H9 (cell line): ENCODE data around the gene CYP2C18. TPM values are rescaled to one million over a fixed set of nuclear protein-coding genes. Genes with fewer than 3 reads are reported as not detected.

Experiments used
- DNase-seq: peaks from one replicate; pipeline ENCODE4 v3.0.0-alpha.2; 2017
- H2AFZ ChIP-seq: one replicate; pipeline ENCODE4 v1.6.1; 2013; ENCODE audit warnings: mild to moderate bottlenecking, low read length, control low read depth, moderate library complexity
- H2AK5ac ChIP-seq: 2 replicates; pipeline ENCODE4 v1.6.1; 2013; ENCODE audit warnings: low read length, control low read depth, mixed read lengths; ENCODE audit not compliant: insufficient read length
- H2BK120ac ChIP-seq: one replicate; pipeline ENCODE4 v1.6.1; 2013; ENCODE audit warnings: low read depth, mild to moderate bottlenecking, low read length, control low read depth, inconsistent platforms; ENCODE audit not compliant: poor library complexity, severe bottlenecking
- H2BK12ac ChIP-seq: 2 replicates; pipeline ENCODE4 v1.6.1; 2013; ENCODE audit warnings: low read length, control low read depth, mixed read lengths, low read depth; ENCODE audit not compliant: insufficient read length
- H2BK15ac ChIP-seq: 2 replicates; pipeline ENCODE4 v1.6.1; 2013; ENCODE audit warnings: low read depth, low read length, control low read depth
- H2BK20ac ChIP-seq: one replicate; pipeline ENCODE4 v1.6.1; 2013; ENCODE audit warnings: low read depth, mild to moderate bottlenecking, low read length, control low read depth, inconsistent platforms; ENCODE audit not compliant: poor library complexity, severe bottlenecking
- H2BK5ac ChIP-seq: 2 replicates; pipeline ENCODE4 v1.6.1; 2013; ENCODE audit warnings: low read length, control low read depth, mixed read lengths; ENCODE audit not compliant: insufficient read length
- H3K14ac ChIP-seq: 2 replicates; pipeline ENCODE4 v1.6.1; 2013; ENCODE audit warnings: low read length, control low read depth; ENCODE audit not compliant: insufficient read depth
- H3K18ac ChIP-seq: 2 replicates; pipeline ENCODE4 v1.6.1; 2013; ENCODE audit warnings: low read depth, mild to moderate bottlenecking, mixed read lengths, low read length, control low read depth; ENCODE audit not compliant: insufficient read length
- H3K23ac ChIP-seq: 2 replicates; pipeline ENCODE4 v1.6.1; 2013; ENCODE audit warnings: low read length, control low read depth, mixed read lengths, low read depth; ENCODE audit not compliant: insufficient read length
- H3K23me2 ChIP-seq: 2 replicates; pipeline ENCODE4 v1.6.1; 2013; ENCODE audit warnings: low read depth, mild to moderate bottlenecking, mixed read lengths, low read length, control low read depth; ENCODE audit not compliant: insufficient read length, poor library complexity, severe bottlenecking
- H3K27ac ChIP-seq: 2 replicates; pipeline ENCODE4 v1.5.1; 2013; ENCODE audit warnings: low read length, control low read depth, mixed read lengths, low read depth; ENCODE audit not compliant: insufficient read length
- H3K27me3 ChIP-seq: 2 replicates; pipeline ENCODE4 v1.6.1; 2013; ENCODE audit warnings: low read length, control low read depth, inconsistent platforms; ENCODE audit not compliant: insufficient read depth
- H3K4ac ChIP-seq: 2 replicates; pipeline ENCODE4 v1.6.1; 2013; ENCODE audit warnings: low read depth, mild to moderate bottlenecking, control low read depth, inconsistent platforms, low read length, moderate library complexity
- H3K4me1 ChIP-seq: 2 replicates; pipeline ENCODE4 v1.6.1; 2013; ENCODE audit warnings: low read length, control low read depth, inconsistent platforms; ENCODE audit not compliant: insufficient read depth
- H3K4me2 ChIP-seq: 2 replicates; pipeline ENCODE4 v1.6.1; 2013; ENCODE audit warnings: low read length, control low read depth, mixed read lengths; ENCODE audit not compliant: insufficient read length, insufficient read depth
- H3K56ac ChIP-seq: 2 replicates; pipeline ENCODE4 v1.6.1; 2013; ENCODE audit warnings: low read depth, mild to moderate bottlenecking, mixed read lengths, low read length, control low read depth; ENCODE audit not compliant: insufficient read length
- H3K79me1 ChIP-seq: 2 replicates; pipeline ENCODE4 v1.6.1; 2013; ENCODE audit warnings: low read depth, mild to moderate bottlenecking, moderate library complexity, low read length, control low read depth, inconsistent platforms; ENCODE audit not compliant: insufficient read depth, poor library complexity, severe bottlenecking
- H3K79me2 ChIP-seq: 2 replicates; pipeline ENCODE4 v1.6.1; 2013; ENCODE audit warnings: low read length, control low read depth, inconsistent platforms; ENCODE audit not compliant: insufficient read depth
- H3K9ac ChIP-seq: 2 replicates; pipeline ENCODE4 v1.6.1; 2013; ENCODE audit warnings: low read length, control low read depth, mixed read lengths; ENCODE audit not compliant: insufficient read length; ENCODE audit errors: extremely low read depth
- H3K9me3 ChIP-seq: one replicate; pipeline ENCODE4 v1.6.1; 2013; ENCODE audit warnings: low read depth, low read length, inconsistent platforms; ENCODE audit not compliant: control insufficient read depth
- H3T11ph ChIP-seq: one replicate; pipeline ENCODE4 v1.6.1; 2013; ENCODE audit warnings: mild to moderate bottlenecking, low read length, control low read depth, inconsistent platforms
- H4K20me1 ChIP-seq: one replicate; pipeline ENCODE4 v1.6.1; 2013; ENCODE audit not compliant: control insufficient read depth, insufficient read length, insufficient read depth
- H4K5ac ChIP-seq: 2 replicates; pipeline ENCODE4 v1.6.1; 2013; ENCODE audit warnings: low read depth, mild to moderate bottlenecking, mixed read lengths, low read length, control low read depth; ENCODE audit not compliant: insufficient read length
- H4K8ac ChIP-seq: replicated peaks from 2 replicates; pipeline ENCODE4 v1.6.1; 2013; ENCODE audit warnings: low read length, control low read depth, mixed read lengths, low read depth; ENCODE audit not compliant: insufficient read length
- H4K91ac ChIP-seq: 2 replicates; pipeline ENCODE4 v1.6.1; 2013; ENCODE audit warnings: low read depth, mild to moderate bottlenecking, moderate library complexity, mixed read lengths, low read length, control low read depth; ENCODE audit not compliant: insufficient read length
- H3K27ac Mint-ChIP-seq, 3 experiments: 2 replicates in 2 of 3; 3 replicates in 1 of 3; pipeline ENCODE4 v1.8.0; 2020 to 2021; ENCODE audit warnings: mixed read lengths in 3 of 3, mild to moderate bottlenecking in 1 of 3, moderate library complexity in 1 of 3
- H3K27me3 Mint-ChIP-seq: 2 replicates; pipeline ENCODE4 v1.8.0; 2021; ENCODE audit warnings: low read depth, mild to moderate bottlenecking, moderate library complexity, mixed read lengths
- H3K36me3 Mint-ChIP-seq, 3 experiments: 2 replicates in 2 of 3; 3 replicates in 1 of 3; pipeline ENCODE4 v1.8.0; 2020 to 2021; ENCODE audit warnings: low read depth in 3 of 3, mixed read lengths in 3 of 3; ENCODE audit not compliant: insufficient read depth in 1 of 3
- H3K4me1 Mint-ChIP-seq, 2 experiments: 2 replicates each; pipeline ENCODE4 v1.8.0; 2020; ENCODE audit warnings: mixed read lengths in 2 of 2
- H3K4me3 Mint-ChIP-seq, 2 experiments: 2 replicates in 1 of 2; 3 replicates in 1 of 2; pipeline ENCODE4 v1.8.0; 2020 to 2021; ENCODE audit warnings: mild to moderate bottlenecking in 2 of 2, mixed read lengths in 2 of 2, moderate library complexity in 1 of 2
- H3K9me3 Mint-ChIP-seq, 2 experiments: 2 replicates in 1 of 2; 3 replicates in 1 of 2; pipeline ENCODE4 v1.8.0; 2020; ENCODE audit warnings: mild to moderate bottlenecking in 2 of 2, mixed read lengths in 2 of 2, moderate library complexity in 1 of 2
- WGBS: extraction: QIAGEN DNeasy Blood & Tissue Kit; methylation state at CpG from one replicate; pipeline ENCODE4 v1.1.7; 2013; ENCODE audit warnings: missing lambda C conversion rate, low lambda C conversion rate, mixed read lengths; ENCODE audit not compliant: insufficient read length; ENCODE audit errors: extremely low coverage; 5-methylcytosine and 5-hydroxymethylcytosine counted together
- total RNA-seq: library from RNA; stranded (reverse); gene quantifications from 2 replicates; pipeline ENCODE4 v1.2.1, GENCODE V29; 2021
- TF ChIP-seq, protein P1 (sequence below): fragments of 200-600 bp; sonication (generic); conservative IDR thresholded peaks from 3 replicates; pipeline ENCODE4 v1.8.0; 2021; ENCODE audit warnings: antibody characterized with exemption, mild to moderate bottlenecking

Gene CYP2C18
- total RNA-seq, 1 experiment from 2014 or later: 0.09 TPM

GRCh38 chr10:94678475-94678874 is 5.1 kb upstream of the CYP2C18 start:
- TF ChIP-seq, protein P1, sequence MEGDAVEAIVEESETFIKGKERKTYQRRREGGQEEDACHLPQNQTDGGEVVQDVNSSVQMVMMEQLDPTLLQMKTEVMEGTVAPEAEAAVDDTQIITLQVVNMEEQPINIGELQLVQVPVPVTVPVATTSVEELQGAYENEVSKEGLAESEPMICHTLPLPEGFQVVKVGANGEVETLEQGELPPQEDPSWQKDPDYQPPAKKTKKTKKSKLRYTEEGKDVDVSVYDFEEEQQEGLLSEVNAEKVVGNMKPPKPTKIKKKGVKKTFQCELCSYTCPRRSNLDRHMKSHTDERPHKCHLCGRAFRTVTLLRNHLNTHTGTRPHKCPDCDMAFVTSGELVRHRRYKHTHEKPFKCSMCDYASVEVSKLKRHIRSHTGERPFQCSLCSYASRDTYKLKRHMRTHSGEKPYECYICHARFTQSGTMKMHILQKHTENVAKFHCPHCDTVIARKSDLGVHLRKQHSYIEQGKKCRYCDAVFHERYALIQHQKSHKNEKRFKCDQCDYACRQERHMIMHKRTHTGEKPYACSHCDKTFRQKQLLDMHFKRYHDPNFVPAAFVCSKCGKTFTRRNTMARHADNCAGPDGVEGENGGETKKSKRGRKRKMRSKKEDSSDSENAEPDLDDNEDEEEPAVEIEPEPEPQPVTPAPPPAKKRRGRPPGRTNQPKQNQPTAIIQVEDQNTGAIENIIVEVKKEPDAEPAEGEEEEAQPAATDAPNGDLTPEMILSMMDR: no peak
- H3K27me3 Mint-ChIP-seq: no peaks in the 10 kb centered on the region
- Histone ChIP-seq H3K23ac (no peak overlapping the region), H3K4me2 (no peak overlapping the region), H3K27me3 (no peaks in the 10 kb centered on the region), H2BK12ac (no peak overlapping the region), H3K79me1 (no peaks in the 10 kb centered on the region), H2BK5ac (no peak overlapping the region), H4K20me1 (no peaks in the 10 kb centered on the region), H4K5ac (no peak overlapping the region), H2AK5ac (no peak overlapping the region), H3K27ac (no peak overlapping the region), H3K14ac (no peak overlapping the region), H3K56ac (no peak overlapping the region), H2AFZ (no peak overlapping the region), H4K8ac (no peak overlapping the region), H3K9ac (no peak overlapping the region), H3K4me1 (no peaks in the 10 kb centered on the region), H3K79me2 (no peaks in the 10 kb centered on the region), H2BK20ac (no peak overlapping the region), H3K9me3 (no peaks in the 10 kb centered on the region), H3K4ac (no peak overlapping the region), H3T11ph (no peak overlapping the region), H4K91ac (no peak overlapping the region), H3K23me2 (no peaks in the 10 kb centered on the region), H2BK15ac (no peak overlapping the region), H3K18ac (no peak overlapping the region), H2BK120ac (no peak overlapping the region)
- WGBS: no CpG with 5 or more reads among the region's 2 CpGs
- no peak overlapping the region for H3K4me3 Mint-ChIP-seq
- no peak overlapping the region for H3K27ac Mint-ChIP-seq
- 0 out of 5 replicates have a peak, but pooled peaks cover 0 to 3% of the 10 kb centered on the region in 2 experiments for H3K9me3 Mint-ChIP-seq
- H3K4me1 Mint-ChIP-seq: peaks cover 11 to 13% of the 10 kb centered on the region in 2 experiments
- DNase-seq: no peak
- no peaks in the 10 kb centered on the region for H3K36me3 Mint-ChIP-seq
